Sigmoid colon (tissue), 7 donors: ENCODE results near the gene F13A1. TPM values are rescaled to one million over a fixed set of nuclear protein-coding genes. Genes with fewer than 3 reads are reported as not detected.

Experiments used
- DNase-seq: peaks from one replicate; pipeline ENCODE4 v3.0.0-alpha.2; 2019
- H3K27ac ChIP-seq, 4 donors: fragments of 200-600 bp; sonication (generic); one replicate each; pipeline ENCODE4 v1.5.1; 2016 to 2019; ENCODE audit warnings: mild to moderate bottlenecking in 1 of 4
- H3K27me3 ChIP-seq, 3 donors: fragments of 200-600 bp; sonication (generic); one replicate each; pipeline ENCODE4 v1.5.1; 2019; ENCODE audit warnings: mild to moderate bottlenecking in 1 of 3
- H3K36me3 ChIP-seq, 4 donors: fragments of 200-600 bp; sonication (generic); one replicate each; pipeline ENCODE4 v1.5.1; 2016 to 2019
- H3K4me1 ChIP-seq, 4 donors: fragments of 200-600 bp; sonication (generic); one replicate each; pipeline ENCODE4 v1.5.1; 2017 to 2019
- H3K4me3 ChIP-seq, 4 donors: fragments of 200-600 bp; sonication (generic); one replicate each; pipeline ENCODE4 v1.5.1; 2017 to 2019; ENCODE audit warnings: mild to moderate bottlenecking in 2 of 4, moderate library complexity in 1 of 4
- H3K9me3 ChIP-seq, 4 donors: fragments of 200-600 bp in 3 of 4; sonication (generic) in 3 of 4; one replicate each; pipeline versions ENCODE4 v1.5.1 to v1.6.1; 2013 to 2019
- CTCF ChIP-seq, 4 experiments: fragments of 450-650 bp in 3 of 4; fragments of 200-600 bp in 1 of 4; IDR thresholded peaks; one replicate each; pipeline ENCODE4 v1.5.1; 2016 to 2019; ENCODE audit warnings: antibody characterized with exemption in 4 of 4, mild to moderate bottlenecking in 3 of 4, moderate library complexity in 2 of 4
- EP300 ChIP-seq, 4 donors: sonication (generic); formaldehyde crosslinking; IDR thresholded peaks; one replicate each; pipeline ENCODE4 v1.6.1; 2017; ENCODE audit warnings: antibody characterized with exemption in 4 of 4
- POLR2A ChIP-seq, 2 donors: fragments of 450-650 bp; IDR thresholded peaks; one replicate each; pipeline ENCODE4 v1.6.1; 2016; ENCODE audit warnings: antibody characterized with exemption in 2 of 2, mild to moderate bottlenecking in 2 of 2, moderate library complexity in 2 of 2
- POLR2AphosphoS5 ChIP-seq, 4 donors: sonication (generic); formaldehyde crosslinking; IDR thresholded peaks; one replicate each; pipeline ENCODE4 v1.6.1; 2017; ENCODE audit warnings: antibody characterized with exemption in 4 of 4
- WGBS, 2 donors: extraction: QIAGEN DNeasy Blood & Tissue Kit; methylation state at CpG; one replicate each; pipeline ENCODE4 v1.1.7; 2013; 5-methylcytosine and 5-hydroxymethylcytosine counted together
- intact Hi-C: fragments of 100-400 bp; cut with DNase I; formaldehyde crosslinking; loops from one replicate; pipeline ENCODE4 v1.15.1; 2023
- polyA plus RNA-seq, 3 donors: library from polyadenylated mRNA; stranded (reverse); fragments of 200-250 nt; gene quantifications; one replicate each; pipeline ENCODE4 v1.2.3, GENCODE V29; 2013
- small RNA-seq, 3 donors: library from RNA; depleted of rRNA; stranded (forward); fragments of <200 nt; gene quantifications; one replicate each; pipeline ENCODE3, GENCODE V24; 2016
- total RNA-seq, 4 donors: library from RNA; depleted of rRNA; stranded (reverse); fragments of >200 nt; gene quantifications; one replicate each; pipeline ENCODE4 v1.1.0, GENCODE V29; 2016
- donor health status: healthy with polysubstance abuse.
- donor health status: Bipolar disorder and iron deficiency.
- donor health status: healthy.

F13A1 gene
- total and polyA plus RNA-seq, 7 donors = 14.1 to 196 (median 47.9) TPM

- H3K4me1 ChIP-seq = no peaks in the 10 kb centered on the region
- H3K9me3 ChIP-seq = peaks cover 0 to 3% (median 1%) of the 10 kb centered on the region in 4 donors
- no peaks in the 10 kb centered on the region for H3K27me3 ChIP-seq
- no peaks in the 10 kb centered on the region for H3K36me3 ChIP-seq
- no peak overlapping the region for H3K27ac ChIP-seq
- DNase-seq = no peak
- 94 to 100% methylated on average over 1 of the region's 1 CpG for WGBS, 2 donors
- TF ChIP-seq POLR2AphosphoS5 (IDR thresholded peaks at IDR 0.05) (no peak), EP300 (IDR thresholded peaks at IDR 0.05) (no peak), POLR2A (IDR thresholded peaks at IDR 0.05) (no peak), CTCF (IDR thresholded peaks at IDR 0.05) (no peak)
- intact Hi-C loops = no loop called here
- no peak overlapping the region for H3K4me3 ChIP-seq
Measured at GRCh38 chr6:6121943-6122342, 198.5 kb downstream of the F13A1 start.

GRCh38 chr6:6105472-6106036 is 214.9 kb downstream of the F13A1 start:
- no peak overlapping the region for H3K27ac ChIP-seq
- no peak for DNase-seq
- no peaks in the 10 kb centered on the region for H3K4me1 ChIP-seq
- no peaks in the 10 kb centered on the region for H3K9me3 ChIP-seq
- intact Hi-C loops = no loop called here
- TF ChIP-seq POLR2AphosphoS5 (IDR thresholded peaks at IDR 0.05) = no peak
- no peak for TF ChIP-seq EP300 (IDR thresholded peaks at IDR 0.05)
- TF ChIP-seq POLR2A (IDR thresholded peaks at IDR 0.05) = no peak
- no peak for TF ChIP-seq CTCF (IDR thresholded peaks at IDR 0.05)
- no peak overlapping the region for H3K4me3 ChIP-seq
- no peaks in the 10 kb centered on the region for H3K36me3 ChIP-seq
- H3K27me3 ChIP-seq = no peaks in the 10 kb centered on the region

Small RNA genes within 50 kb of the gene (small RNA-seq; reads per million reads assigned to genes)
- 0 to 1.5 (median 0.96) reads per million in 3 donors for gene MIR7853
